Thymus (tissue), 11 donors: ENCODE data around the gene MINDY3. TPM values are rescaled to one million over a fixed set of nuclear protein-coding genes. Genes with fewer than 3 reads are reported as not detected.
A peak's percentile ranks its signal among the peaks of the same experiment; 100 is the strongest.
"Not testable (repeated sequence)": the region's sequence is repeated elsewhere in the genome, so short reads cannot be mapped to it uniquely, and the experiment has no call there.

Experiments used
- DNase-seq, 9 donors: peaks; one replicate each; pipeline ENCODE4 v3.0.0-alpha.2; 2013; ENCODE audit warnings: low spot score in 9 of 9, low read depth in 6 of 9, missing footprints in 1 of 9
- H3K27ac ChIP-seq, 2 donors: one replicate each; pipeline ENCODE4 v1.5.1; 2013; ENCODE audit warnings: control low read depth in 1 of 2, low read depth in 1 of 2, low read length in 1 of 2, mild to moderate bottlenecking in 1 of 2, moderate library complexity in 1 of 2
- H3K27me3 ChIP-seq, 2 donors: one replicate each; pipeline ENCODE4 v1.5.1; 2013; ENCODE audit warnings: low read length in 1 of 2; ENCODE audit not compliant: control insufficient read depth in 2 of 2, insufficient read depth in 1 of 2
- H3K36me3 ChIP-seq, 2 donors: one replicate each; pipeline ENCODE4 v1.5.1; 2013; ENCODE audit warnings: low read length in 1 of 2, mild to moderate bottlenecking in 1 of 2, moderate library complexity in 1 of 2; ENCODE audit not compliant: control insufficient read depth in 2 of 2, insufficient read depth in 2 of 2
- H3K4me1 ChIP-seq, 2 donors: one replicate each; pipeline ENCODE4 v1.5.1; 2013; ENCODE audit warnings: low read length in 2 of 2; ENCODE audit not compliant: control insufficient read depth in 2 of 2, insufficient read depth in 2 of 2
- H3K4me3 ChIP-seq, 2 donors: one replicate each; pipeline ENCODE4 v1.5.1; 2013; ENCODE audit warnings: low read length in 2 of 2, control low read depth in 1 of 2, mild to moderate bottlenecking in 1 of 2
- H3K9me3 ChIP-seq, 2 donors: one replicate each; pipeline ENCODE4 v1.5.1; 2013; ENCODE audit warnings: low read length in 1 of 2, mild to moderate bottlenecking in 1 of 2; ENCODE audit not compliant: control insufficient read depth in 2 of 2, insufficient read depth in 1 of 2
- WGBS: extraction: QIAGEN DNeasy Blood & Tissue Kit; methylation state at CpG from one replicate; pipeline ENCODE4 v1.1.7; 2013; 5-methylcytosine and 5-hydroxymethylcytosine counted together
- polyA plus RNA-seq: library from polyadenylated mRNA; stranded (reverse); fragments of 200-250 nt; gene quantifications from one replicate; pipeline ENCODE4 v1.2.3, GENCODE V29; 2013
- total RNA-seq: library from RNA; stranded (reverse); fragments of 120-200 nt; gene quantifications from one replicate; pipeline ENCODE4 v1.2.4, GENCODE V29; 2013
- donor health status: healthy.

The MINDY3 gene
- total and polyA plus RNA-seq, 2 donors: 21.7 to 36.1 TPM

DNA sequence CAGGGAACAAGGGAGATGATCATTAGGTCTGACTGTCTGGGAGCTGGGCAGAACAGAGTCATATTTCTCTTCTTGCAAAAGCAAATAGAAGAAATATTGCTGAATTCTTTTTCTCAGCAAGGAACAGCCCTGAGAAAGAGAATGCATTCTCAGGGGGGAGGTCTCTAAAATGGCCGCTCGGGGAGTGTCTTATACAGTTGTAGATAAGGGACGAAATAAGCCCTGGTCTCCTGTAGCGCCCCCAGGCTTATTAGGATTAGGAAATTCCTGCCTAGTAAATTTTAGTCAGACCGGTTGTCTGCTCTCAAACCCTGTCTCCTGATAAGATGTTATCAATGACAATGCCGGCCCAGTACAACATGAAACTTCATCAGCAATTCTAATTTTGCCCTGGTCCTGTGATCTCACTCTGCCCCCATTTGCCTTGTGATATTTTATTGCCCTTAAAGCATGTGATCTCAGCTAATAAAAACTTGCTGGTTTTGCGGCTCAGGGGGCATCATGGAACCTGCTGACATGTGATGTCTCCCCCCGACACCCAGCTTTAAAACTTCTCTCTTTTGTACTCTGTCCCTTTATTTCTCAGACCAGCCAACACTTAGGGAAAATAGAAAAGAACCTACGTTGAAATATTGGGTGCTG is 9.8 kb downstream of the MINDY3 start:
- not testable (repeated sequence) for H3K4me3 ChIP-seq, H3K27ac ChIP-seq, H3K9me3 ChIP-seq, H3K4me1 ChIP-seq, H3K27me3 ChIP-seq, H3K36me3 ChIP-seq
- peak in 1 of 9 donors; percentile 21 for DNase-seq
- WGBS: 97% methylated on average over 9 of the region's 9 CpGs

DNA sequence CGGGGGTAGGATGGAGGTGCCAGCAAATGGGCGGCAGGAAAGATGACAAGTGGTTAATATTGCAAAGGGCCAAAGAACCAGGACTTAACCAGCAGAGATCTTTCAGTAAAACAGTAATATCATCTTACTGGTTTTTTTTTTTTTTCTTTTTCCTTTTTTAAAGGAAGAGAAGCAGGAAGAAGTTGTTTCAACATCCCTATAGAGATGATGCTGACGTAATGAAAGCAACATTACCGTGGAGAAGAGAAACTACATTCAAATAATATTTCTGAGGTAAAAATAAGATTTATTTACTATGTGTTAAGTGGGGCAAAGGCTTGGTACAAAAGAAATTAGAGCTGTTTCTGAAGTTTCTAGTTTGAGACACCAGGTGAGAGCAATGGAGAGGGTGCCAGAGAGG is 11.0 kb downstream of the MINDY3 start:
- Histone ChIP-seq H3K4me1 (no peaks in the 10 kb centered on the region), H3K36me3 (peaks cover 0 to 2% of the 10 kb centered on the region in 2 donors), H3K9me3 (no peaks in the 10 kb centered on the region), H3K27ac (no peak overlapping the region), H3K4me3 (no peak overlapping the region), H3K27me3 (no peaks in the 10 kb centered on the region)
- WGBS: 98% methylated on average over 4 of the region's 4 CpGs
- DNase-seq: no peak

DNA sequence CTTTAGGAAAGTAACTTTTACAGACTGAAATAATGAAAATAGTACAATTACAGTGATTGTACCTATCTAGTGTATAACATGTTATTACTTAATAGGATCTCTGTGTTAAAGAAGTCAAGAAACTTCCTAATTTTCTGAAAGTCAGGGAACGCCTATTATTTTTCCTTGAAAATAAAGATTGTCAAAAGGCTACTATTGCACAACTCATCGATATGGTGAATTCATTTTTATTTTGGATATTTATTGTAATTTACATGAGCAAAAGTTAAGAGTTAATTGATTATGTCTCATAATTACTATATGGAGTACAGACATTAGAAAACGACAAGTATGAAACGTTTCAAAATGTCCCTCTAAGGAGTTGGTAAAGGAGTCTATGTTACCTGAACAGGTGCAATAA is 12.8 kb downstream of the MINDY3 start:
- Histone ChIP-seq H3K27me3 (no peaks in the 10 kb centered on the region), H3K36me3 (peaks cover 0 to 2% of the 10 kb centered on the region in 2 donors), H3K27ac (no peak overlapping the region), H3K9me3 (no peaks in the 10 kb centered on the region), H3K4me3 (no peak overlapping the region), H3K4me1 (no peaks in the 10 kb centered on the region)
- WGBS: 98% methylated on average over 4 of the region's 4 CpGs
- DNase-seq: no peak

DNA sequence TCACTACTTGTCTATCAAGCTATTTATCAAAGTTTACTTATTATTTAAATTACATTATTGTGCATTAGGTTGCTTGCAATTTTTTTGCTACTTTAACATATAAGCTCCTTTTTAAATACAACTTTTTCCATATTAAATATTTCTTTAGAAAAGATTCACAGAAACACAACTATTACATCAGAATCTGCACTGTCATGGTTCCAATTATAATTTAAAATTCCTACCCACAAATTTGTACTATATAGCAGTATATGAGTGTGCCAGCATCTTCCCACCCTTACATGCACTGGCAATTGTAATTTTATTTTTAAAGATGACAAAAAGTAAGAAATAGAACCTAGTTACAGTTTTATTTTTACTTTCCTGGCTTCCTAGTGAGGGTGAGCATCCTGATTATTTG is 15.8 kb downstream of the MINDY3 start:
- Histone ChIP-seq H3K27me3 (no peaks in the 10 kb centered on the region), H3K36me3 (peaks cover 0 to 2% of the 10 kb centered on the region in 2 donors), H3K4me1 (no peaks in the 10 kb centered on the region), H3K9me3 (no peaks in the 10 kb centered on the region), H3K27ac (no peak overlapping the region), H3K4me3 (no peak overlapping the region)
- DNase-seq: no peak

DNA sequence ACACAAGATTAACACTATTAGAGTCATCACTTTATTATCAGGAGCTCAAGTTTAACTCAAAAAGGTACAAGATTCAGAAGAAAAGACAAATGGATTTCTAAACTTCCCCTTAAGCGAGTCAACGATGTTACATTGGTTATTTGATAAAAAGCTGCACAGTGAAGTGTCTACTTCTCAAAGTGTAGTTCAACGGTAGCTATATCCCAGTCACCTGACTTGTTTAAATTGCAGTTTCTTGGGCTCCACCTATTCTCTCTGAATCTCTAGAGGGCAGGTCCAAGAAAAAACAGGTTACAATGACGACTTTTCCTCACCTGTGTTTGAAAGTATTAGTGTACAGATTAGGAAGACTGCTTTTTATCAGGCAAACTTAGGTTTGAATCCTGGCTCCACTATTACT is 16.6 kb downstream of the MINDY3 start:
- WGBS: 75% methylated on average over 4 of the region's 4 CpGs
- H3K27me3 ChIP-seq: no peaks in the 10 kb centered on the region
- no peak overlapping the region for H3K27ac ChIP-seq
- no peaks in the 10 kb centered on the region for H3K9me3 ChIP-seq
- H3K36me3 ChIP-seq: peaks cover 0 to 2% of the 10 kb centered on the region in 2 donors
- no peak for DNase-seq
- H3K4me1 ChIP-seq: no peaks in the 10 kb centered on the region
- no peak overlapping the region for H3K4me3 ChIP-seq

DNA sequence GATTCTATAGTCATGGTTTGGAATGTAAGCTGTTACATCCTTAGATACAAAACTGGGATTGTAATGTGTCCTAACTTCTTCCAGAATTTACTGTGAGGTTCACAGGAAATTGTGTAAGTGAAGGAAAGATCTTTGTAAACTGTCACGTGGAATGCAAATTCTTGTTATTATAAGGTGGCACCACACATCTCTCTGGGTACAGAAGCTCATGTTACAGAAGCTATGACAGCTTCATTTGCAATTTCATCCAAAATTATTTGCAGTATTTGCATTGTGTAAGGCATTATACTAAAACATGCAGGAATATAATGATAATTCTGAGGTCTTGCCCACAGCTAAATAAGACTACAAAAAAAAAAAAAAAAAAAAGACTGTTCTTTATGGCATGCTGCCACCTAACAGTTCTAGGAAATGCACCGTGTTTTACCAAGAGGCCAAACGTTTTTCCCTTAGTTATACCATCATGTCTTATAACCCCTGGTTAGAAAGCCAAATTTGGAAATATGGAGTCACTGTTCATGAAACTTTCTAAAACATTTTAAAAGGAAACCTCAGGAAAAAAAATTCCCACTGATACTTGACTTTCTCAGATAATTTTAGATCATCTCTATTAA is 17.6 kb downstream of the MINDY3 start:
- WGBS: 36% methylated on average over 3 of the region's 3 CpGs
- Histone ChIP-seq H3K27me3 (no peaks in the 10 kb centered on the region), H3K9me3 (no peaks in the 10 kb centered on the region), H3K27ac (no peak overlapping the region), H3K36me3 (peaks cover 0 to 2% of the 10 kb centered on the region in 2 donors), H3K4me3 (no peak overlapping the region), H3K4me1 (no peaks in the 10 kb centered on the region)
- DNase-seq: no peak

DNA sequence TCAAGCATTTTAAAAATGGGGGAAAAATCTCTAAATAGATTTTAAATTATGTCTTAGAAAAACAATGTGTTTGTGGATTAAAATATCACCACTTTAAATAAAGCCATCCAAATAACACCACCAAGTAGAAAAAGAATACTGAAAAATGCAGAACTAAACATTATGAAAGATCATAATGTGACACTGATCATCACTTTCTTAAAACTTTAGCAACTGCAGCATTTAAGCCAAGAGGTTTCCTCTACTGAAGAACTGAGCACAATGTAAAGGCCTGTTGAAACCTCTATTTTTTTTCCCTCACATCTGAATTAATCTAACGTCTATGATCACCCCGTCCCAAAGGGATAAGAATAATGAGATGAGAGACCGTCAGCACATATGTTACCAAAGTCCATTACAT is 18.6 kb downstream of the MINDY3 start:
- Histone ChIP-seq H3K27me3 (no peaks in the 10 kb centered on the region), H3K4me1 (no peaks in the 10 kb centered on the region), H3K36me3 (peaks cover 0 to 2% of the 10 kb centered on the region in 2 donors), H3K27ac (no peak overlapping the region), H3K9me3 (no peaks in the 10 kb centered on the region), H3K4me3 (no peak overlapping the region)
- no peak for DNase-seq
- WGBS: 96% methylated on average over 3 of the region's 3 CpGs

DNA sequence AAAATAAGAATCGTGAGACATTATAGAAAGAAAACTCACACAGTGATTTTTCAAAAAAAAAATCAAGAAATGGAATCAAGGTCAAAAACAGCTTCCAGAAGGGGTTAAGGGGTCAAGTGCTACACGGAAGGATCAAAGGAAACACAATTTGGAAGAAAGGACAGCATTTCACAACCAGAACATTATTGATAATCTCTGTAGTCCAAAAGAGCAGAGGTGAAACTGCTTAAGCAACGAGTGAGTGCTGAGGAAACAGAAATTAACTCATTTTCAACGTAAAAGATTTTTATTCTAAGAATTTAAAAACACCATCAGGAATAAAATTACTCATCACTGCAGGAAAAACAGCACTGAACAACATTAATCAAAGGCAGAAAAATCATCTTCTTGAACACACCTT is 23.5 kb downstream of the MINDY3 start:
- peaks cover 3 to 12% of the 10 kb centered on the region in 2 donors for H3K36me3 ChIP-seq
- no peak for DNase-seq
- H3K27ac ChIP-seq: no peak overlapping the region
- H3K4me3 ChIP-seq: no peak overlapping the region
- no peaks in the 10 kb centered on the region for H3K27me3 ChIP-seq
- H3K9me3 ChIP-seq: no peaks in the 10 kb centered on the region
- WGBS: 97% methylated on average over 4 of the region's 4 CpGs
- no peaks in the 10 kb centered on the region for H3K4me1 ChIP-seq

DNA sequence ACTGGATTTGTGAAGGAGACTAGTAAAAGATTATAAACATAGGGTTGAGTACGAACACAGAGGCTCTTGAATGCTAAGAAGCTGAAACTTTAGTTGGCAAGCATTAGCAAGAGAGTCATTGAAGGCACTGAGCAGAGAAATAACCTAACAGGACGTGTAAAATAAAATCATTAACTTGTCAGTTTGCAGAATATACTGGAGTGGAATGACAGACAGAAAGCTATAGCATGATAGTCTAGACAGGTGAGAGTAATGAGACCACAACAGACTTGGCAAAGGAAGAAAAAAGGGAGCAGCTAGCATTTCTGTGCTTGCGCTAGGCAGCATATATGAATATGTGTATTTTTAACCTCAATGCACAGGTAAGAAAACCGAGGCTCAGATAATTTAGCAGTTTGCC is 30.8 kb downstream of the MINDY3 start:
- Histone ChIP-seq H3K9me3 (no peaks in the 10 kb centered on the region), H3K36me3 (peaks cover 3 to 12% of the 10 kb centered on the region in 2 donors), H3K27ac (no peak overlapping the region), H3K27me3 (no peaks in the 10 kb centered on the region), H3K4me3 (no peak overlapping the region), H3K4me1 (no peaks in the 10 kb centered on the region)
- 96% methylated on average over 4 of the region's 4 CpGs for WGBS
- no peak for DNase-seq
